ENCODE measurements around the gene ZC3H12D.

ZC3H12D gene

GRCh38 chr6:149414009-149414408 lies 70.8 kb downstream of the ZC3H12D start:
- H3K36me3 ChIP-seq (ENCODE audit: insufficient read depth, low read depth, low read length): peaks cover 24% of the 10 kb centered on the region
- H3K4me1 ChIP-seq (ENCODE audit: insufficient read depth, low read length): no peaks in the 10 kb centered on the region
- H3K27me3 ChIP-seq (ENCODE audit: insufficient read depth, low read length): no peaks in the 10 kb centered on the region
- no peak overlapping the region for H3K9ac ChIP-seq (ENCODE audit: low read depth, low read length)
- no peak overlapping the region for H3K27ac ChIP-seq (ENCODE audit: low read length)
- no peak overlapping the region for H3K4me3 ChIP-seq (ENCODE audit: low read length)
- H3K9me3 ChIP-seq (ENCODE audit: insufficient read depth, low read depth, low read length): 0 out of 2 replicates have a peak, but pooled peaks cover 4% of the 10 kb centered on the region

DNA sequence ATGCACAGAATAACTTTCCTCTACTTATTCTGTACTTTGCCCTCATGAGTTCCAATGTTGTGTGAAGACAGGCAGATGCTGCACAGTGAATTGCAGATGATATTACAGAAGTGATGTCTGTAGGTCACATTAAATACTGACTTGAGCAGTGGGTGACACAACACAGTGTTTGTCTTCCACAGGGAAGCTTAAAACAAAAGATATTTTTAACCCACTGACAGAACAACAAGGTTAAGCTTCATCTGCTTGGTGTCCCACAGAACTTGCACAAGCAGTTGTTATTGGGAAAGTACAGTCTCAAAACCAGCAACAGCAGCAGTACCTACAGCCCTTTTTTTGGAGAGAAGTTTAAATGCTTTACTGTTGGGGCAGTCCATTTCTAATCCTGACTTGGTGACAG lies 74.3 kb downstream of the ZC3H12D start:
- no peak overlapping the region for H3K9ac ChIP-seq (ENCODE audit: low read depth, low read length)
- H3K27ac ChIP-seq (ENCODE audit: low read length): no peak overlapping the region
- no peaks in the 10 kb centered on the region for H3K4me1 ChIP-seq (ENCODE audit: insufficient read depth, low read length)
- no peak overlapping the region for H3K4me3 ChIP-seq (ENCODE audit: low read length)
- H3K27me3 ChIP-seq (ENCODE audit: insufficient read depth, low read length): no peaks in the 10 kb centered on the region
- H3K36me3 ChIP-seq (ENCODE audit: insufficient read depth, low read depth, low read length): peaks cover 36% of the 10 kb centered on the region
- H3K9me3 ChIP-seq (ENCODE audit: insufficient read depth, low read depth, low read length): no peaks in the 10 kb centered on the region

GRCh38 chr6:149409617-149410016 lies 75.2 kb downstream of the ZC3H12D start:
- Histone ChIP-seq H3K4me3 (ENCODE audit: low read length) (no peak overlapping the region), H3K27ac (ENCODE audit: low read length) (no peak overlapping the region), H3K9me3 (ENCODE audit: insufficient read depth, low read depth, low read length) (no peaks in the 10 kb centered on the region), H3K36me3 (ENCODE audit: insufficient read depth, low read depth, low read length) (peaks cover 45% of the 10 kb centered on the region), H3K4me1 (ENCODE audit: insufficient read depth, low read length) (no peaks in the 10 kb centered on the region), H3K9ac (ENCODE audit: low read depth, low read length) (no peak overlapping the region), H3K27me3 (ENCODE audit: insufficient read depth, low read length) (no peaks in the 10 kb centered on the region)

DNA sequence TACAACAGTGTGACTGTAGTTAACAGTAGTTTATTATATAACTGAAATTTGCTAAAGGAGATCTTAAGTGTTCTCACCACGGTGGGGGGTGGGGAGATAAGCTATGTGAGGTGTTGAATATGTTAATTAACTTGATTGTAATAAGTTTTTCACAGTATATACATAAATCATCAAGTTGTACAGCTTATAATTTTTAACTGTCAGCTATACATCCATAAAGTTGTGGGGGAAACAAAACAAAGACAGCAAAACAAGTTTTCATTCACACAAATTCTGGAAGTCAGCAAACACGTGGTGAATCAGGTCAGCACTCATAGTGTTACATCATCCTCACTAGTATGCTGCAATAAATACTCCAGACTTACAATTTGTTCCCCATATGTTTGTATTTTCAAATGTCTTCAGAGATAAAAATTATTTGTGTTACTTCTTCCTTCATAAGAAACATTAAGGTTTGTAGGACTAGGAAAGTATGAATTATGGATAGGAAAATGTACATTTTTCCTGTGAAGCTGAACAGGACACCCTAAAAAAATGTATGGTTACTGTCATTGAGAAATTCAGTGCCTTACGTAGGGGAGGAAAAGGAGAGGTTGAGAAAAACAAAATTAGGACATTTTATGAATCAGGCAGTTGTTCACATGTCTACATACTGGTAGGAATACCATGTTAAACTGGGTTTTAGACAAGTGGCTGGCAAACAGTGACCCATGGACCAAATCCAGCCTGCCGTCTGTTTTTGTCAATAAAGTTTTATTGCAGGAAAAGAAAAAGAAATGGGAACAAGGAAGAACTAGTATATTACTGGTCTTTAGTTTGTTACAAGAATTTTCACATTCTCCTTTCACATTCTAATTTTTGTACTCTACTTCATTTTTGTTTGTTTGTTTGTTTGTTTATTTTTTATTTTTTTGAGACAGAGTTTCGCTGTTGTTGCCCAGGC lies 78.7 kb downstream of the ZC3H12D start:
- H3K9me3 ChIP-seq (ENCODE audit: insufficient read depth, low read depth, low read length): no peaks in the 10 kb centered on the region
- no peak overlapping the region for H3K9ac ChIP-seq (ENCODE audit: low read depth, low read length)
- no peak overlapping the region for H3K27ac ChIP-seq (ENCODE audit: low read length)
- peaks cover 70% of the 10 kb centered on the region for H3K36me3 ChIP-seq (ENCODE audit: insufficient read depth, low read depth, low read length)
- no peak overlapping the region for H3K4me3 ChIP-seq (ENCODE audit: low read length)
- H3K4me1 ChIP-seq (ENCODE audit: insufficient read depth, low read length): no peaks in the 10 kb centered on the region
- H3K27me3 ChIP-seq (ENCODE audit: insufficient read depth, low read length): no peaks in the 10 kb centered on the region

- no peaks in the 10 kb centered on the region for H3K27me3 ChIP-seq (ENCODE audit: insufficient read depth, low read length)
- H3K36me3 ChIP-seq (ENCODE audit: insufficient read depth, low read depth, low read length): peaks cover 69% of the 10 kb centered on the region
Observed at GRCh38 chr6:149403534-149403933, 81.3 kb downstream of the ZC3H12D start.

GRCh38 chr6:149400050-149400449 lies 84.8 kb downstream of the ZC3H12D start, which contains the start of gene SUMO4:
SUMO4 (plus strand) TSS chr6:149400262; CDS start chr6:149400392, 130 bp downstream.
- H3K36me3 ChIP-seq (ENCODE audit: insufficient read depth, low read depth, low read length): peaks cover 69% of the 10 kb centered on the region
- no peak within 1 kb of the TSS for H3K9ac ChIP-seq (ENCODE audit: low read depth, low read length)
- no peak within 1 kb of the TSS for H3K27ac ChIP-seq (ENCODE audit: low read length)
- H3K4me1 ChIP-seq (ENCODE audit: insufficient read depth, low read length): no peaks in the 10 kb centered on the region
- H3K4me3 ChIP-seq (ENCODE audit: low read length): no peak within 1 kb of the TSS
- H3K9me3 ChIP-seq (ENCODE audit: insufficient read depth, low read depth, low read length): no peaks in the 10 kb centered on the region
- no peaks in the 10 kb centered on the region for H3K27me3 ChIP-seq (ENCODE audit: insufficient read depth, low read length)

More at GRCh38 chr6:149403534-149403933, 81.3 kb downstream of the ZC3H12D start:
- H3K4me1 ChIP-seq (ENCODE audit: insufficient read depth, low read length): no peaks in the 10 kb centered on the region
- H3K9ac ChIP-seq (ENCODE audit: low read depth, low read length): no peak overlapping the region
- no peak overlapping the region for H3K27ac ChIP-seq (ENCODE audit: low read length)
- H3K4me3 ChIP-seq (ENCODE audit: low read length): no peak overlapping the region
- H3K9me3 ChIP-seq (ENCODE audit: insufficient read depth, low read depth, low read length): no peaks in the 10 kb centered on the region

DNA sequence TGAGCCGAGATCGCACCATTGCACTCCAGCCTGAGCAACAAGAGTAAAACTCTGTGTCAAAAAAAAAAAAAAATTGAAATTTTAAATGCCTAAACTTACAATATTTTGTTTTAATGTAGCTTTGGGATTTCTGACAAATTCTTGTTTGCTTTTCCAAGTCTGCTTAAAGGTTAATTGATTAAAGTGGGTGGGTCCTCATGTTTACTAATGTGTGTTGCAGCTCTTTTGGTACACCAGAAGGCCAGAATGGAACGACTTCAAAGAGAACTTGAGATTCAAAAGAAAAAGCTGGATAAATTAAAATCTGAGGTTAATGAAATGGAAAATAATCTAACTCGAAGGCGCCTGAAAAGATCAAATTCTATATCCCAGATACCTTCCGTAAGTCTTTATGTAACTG lies 87.4 kb downstream of the ZC3H12D start:
- Histone ChIP-seq H3K4me1 (ENCODE audit: insufficient read depth, low read length) (no peaks in the 10 kb centered on the region), H3K27ac (ENCODE audit: low read length) (no peak overlapping the region), H3K9ac (ENCODE audit: low read depth, low read length) (no peak overlapping the region), H3K36me3 (ENCODE audit: insufficient read depth, low read depth, low read length) (peaks cover 46% of the 10 kb centered on the region), H3K4me3 (ENCODE audit: low read length) (no peak overlapping the region), H3K9me3 (ENCODE audit: insufficient read depth, low read depth, low read length) (no peaks in the 10 kb centered on the region), H3K27me3 (ENCODE audit: insufficient read depth, low read length) (no peaks in the 10 kb centered on the region)
